SK-N-SH treated with all-trans-retinoic acid at 6 μM for 48 hours (cell line): ENCODE results near the gene ADAMTSL1.

Source experiments
- ATAC-seq: fragments of 200-7000 bp; cut with Tn5 transposase; 3 replicates; pipeline ENCODE4 v1.9.1; 2020; ENCODE audit warnings: mild to moderate bottlenecking, moderate library complexity
- ARNTL ChIP-seq: fragments of 450-650 bp; formaldehyde crosslinking; IDR thresholded peaks from 2 replicates; pipeline ENCODE4 v1.5.0; 2020; ENCODE audit warnings: low read depth, mild to moderate bottlenecking, moderate library complexity, borderline replicate concordance
- BACH2 ChIP-seq: fragments of 250-450 bp; sonication (Bioruptor Pico); IDR thresholded peaks from 2 replicates; pipeline ENCODE4 v1.9.0; 2021; ENCODE audit warnings: mild to moderate bottlenecking, borderline replicate concordance
- CREB5 ChIP-seq: fragments of 250-450 bp; sonication (Bioruptor Pico); IDR thresholded peaks from 2 replicates; pipeline ENCODE4 v1.5.1; 2020; ENCODE audit warnings: low read depth, mild to moderate bottlenecking, moderate library complexity
- CSDC2 ChIP-seq: fragments of 250-450 bp; sonication (Bioruptor Pico); IDR thresholded peaks from 2 replicates; pipeline ENCODE4 v1.5.0; 2020; ENCODE audit warnings: mild to moderate bottlenecking, moderate library complexity
- ESRRG ChIP-seq: fragments of 250-450 bp; sonication (Bioruptor Pico); IDR thresholded peaks from 2 replicates; pipeline ENCODE4 v1.6.1; 2021; ENCODE audit warnings: mild to moderate bottlenecking
- GLIS3 ChIP-seq: fragments of 250-450 bp; sonication (Bioruptor Pico); IDR thresholded peaks from 2 replicates; pipeline ENCODE4 v1.5.0; 2020; ENCODE audit warnings: mild to moderate bottlenecking, moderate library complexity
- ISL1 ChIP-seq: fragments of 250-450 bp; sonication (Bioruptor Pico); IDR thresholded peaks from 2 replicates; pipeline ENCODE4 v2.1.2; 2022; ENCODE audit warnings: mild to moderate bottlenecking, moderate library complexity
- OSR1 ChIP-seq: fragments of 250-450 bp; sonication (Bioruptor Pico); IDR thresholded peaks from 2 replicates; pipeline ENCODE4 v1.8.0; 2022; ENCODE audit warnings: moderate library complexity, mild to moderate bottlenecking, inconsistent platforms
- PATZ1 ChIP-seq: fragments of 250-450 bp; sonication (Bioruptor Pico); IDR thresholded peaks from 2 replicates; pipeline ENCODE4 v1.8.0; 2020; ENCODE audit warnings: mild to moderate bottlenecking, moderate library complexity, borderline replicate concordance
- POU6F1 ChIP-seq: fragments of 250-450 bp; sonication (Bioruptor Pico); IDR thresholded peaks from 2 replicates; pipeline ENCODE4 v1.8.0; 2021; ENCODE audit warnings: low read depth, mild to moderate bottlenecking, moderate library complexity, borderline replicate concordance
- PPARA ChIP-seq: fragments of 250-450 bp; sonication (Bioruptor Pico); IDR thresholded peaks from 2 replicates; pipeline ENCODE4 v1.5.0; 2020; ENCODE audit warnings: mild to moderate bottlenecking, borderline replicate concordance
- RARB ChIP-seq: fragments of 250-450 bp; sonication (Bioruptor Pico); IDR thresholded peaks from 2 replicates; pipeline ENCODE4 v1.8.0; 2021; ENCODE audit warnings: mild to moderate bottlenecking, moderate library complexity
- TCF4 ChIP-seq: fragments of 250-450 bp; sonication (Bioruptor Pico); IDR thresholded peaks from 2 replicates; pipeline ENCODE4 v1.8.0; 2021; ENCODE audit warnings: mild to moderate bottlenecking, moderate library complexity, borderline replicate concordance
- TOX ChIP-seq: fragments of 250-450 bp; sonication (Bioruptor Pico); IDR thresholded peaks from 2 replicates; pipeline ENCODE4 v1.8.0; 2021; ENCODE audit warnings: mild to moderate bottlenecking, moderate library complexity, borderline replicate concordance
- TSHZ2 ChIP-seq: fragments of 250-450 bp; sonication (Bioruptor Pico); IDR thresholded peaks from 2 replicates; pipeline ENCODE4 v1.5.0; 2020; ENCODE audit warnings: mild to moderate bottlenecking, moderate library complexity
- ZC3H10 ChIP-seq: fragments of 250-450 bp; sonication (Bioruptor Pico); IDR thresholded peaks from 2 replicates; pipeline ENCODE4 v1.5.1; 2021; ENCODE audit warnings: mild to moderate bottlenecking, moderate library complexity
- ZFP3 ChIP-seq: fragments of 250-450 bp; sonication (Bioruptor Pico); IDR thresholded peaks from 2 replicates; pipeline ENCODE4 v1.5.0; 2020; ENCODE audit warnings: mild to moderate bottlenecking, moderate library complexity
- ZFP30 ChIP-seq: fragments of 450-650 bp; formaldehyde crosslinking; IDR thresholded peaks from 2 replicates; pipeline ENCODE4 v1.5.0; 2022; ENCODE audit warnings: mild to moderate bottlenecking, moderate library complexity
- ZNF565 ChIP-seq: fragments of 450-650 bp; formaldehyde crosslinking; conservative IDR thresholded peaks from 2 replicates; pipeline ENCODE4 v1.5.0; 2020; ENCODE audit warnings: low read depth, mild to moderate bottlenecking, moderate library complexity
- ZNF70 ChIP-seq: fragments of 450-650 bp; formaldehyde crosslinking; IDR thresholded peaks from 2 replicates; pipeline ENCODE4 v1.5.0; 2020; ENCODE audit warnings: mild to moderate bottlenecking, moderate library complexity

ADAMTSL1 gene

DNA sequence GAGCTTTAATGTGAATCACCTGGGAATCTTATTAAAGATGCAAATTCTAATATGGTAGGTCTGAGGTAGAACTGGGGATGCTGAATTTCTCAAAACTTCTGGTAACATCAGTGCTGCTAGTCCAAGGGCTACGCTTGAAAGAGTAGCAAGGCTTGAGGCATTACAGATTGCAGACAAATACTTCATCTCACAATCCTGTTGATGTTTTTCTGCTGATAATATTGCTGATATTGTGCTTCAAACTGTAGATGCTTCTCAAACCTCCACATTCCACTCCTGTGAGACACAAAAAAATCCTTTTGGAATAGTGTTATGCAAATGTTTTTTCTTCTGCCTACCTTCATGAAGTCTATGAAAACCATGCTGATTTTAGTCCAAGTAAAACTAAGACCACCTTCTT, 419.5 kb downstream of the ADAMTSL1 start:
- ATAC-seq: no peak
- no peak for TF ChIP-seq ZNF565 (CRISPR knock-in tag)

DNA sequence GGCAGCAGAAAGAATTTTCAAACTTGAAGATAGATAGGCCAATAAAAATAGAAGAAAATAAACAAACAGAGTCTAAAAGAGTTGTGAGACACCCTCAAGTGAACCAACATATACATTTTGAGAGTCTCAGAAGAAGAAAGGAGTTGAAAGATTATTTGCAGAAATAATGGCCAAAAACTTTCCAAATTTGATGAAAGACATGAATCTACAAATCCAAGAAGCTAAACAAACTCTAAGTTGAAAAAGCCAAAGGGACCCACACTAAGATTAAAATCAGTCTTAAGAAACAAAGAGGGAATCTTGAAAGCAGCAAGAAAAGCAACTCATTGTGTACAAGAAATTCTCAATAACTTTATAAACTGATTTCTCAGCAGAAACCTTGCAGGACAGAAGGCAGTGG, 422.1 kb downstream of the ADAMTSL1 start:
- ATAC-seq: no peak
- TF ChIP-seq POU6F1 (CRISPR knock-in tag): no peak
- TF ChIP-seq TSHZ2: no peak
- no peak for TF ChIP-seq GLIS3
- TF ChIP-seq PPARA (CRISPR knock-in tag): no peak

DNA sequence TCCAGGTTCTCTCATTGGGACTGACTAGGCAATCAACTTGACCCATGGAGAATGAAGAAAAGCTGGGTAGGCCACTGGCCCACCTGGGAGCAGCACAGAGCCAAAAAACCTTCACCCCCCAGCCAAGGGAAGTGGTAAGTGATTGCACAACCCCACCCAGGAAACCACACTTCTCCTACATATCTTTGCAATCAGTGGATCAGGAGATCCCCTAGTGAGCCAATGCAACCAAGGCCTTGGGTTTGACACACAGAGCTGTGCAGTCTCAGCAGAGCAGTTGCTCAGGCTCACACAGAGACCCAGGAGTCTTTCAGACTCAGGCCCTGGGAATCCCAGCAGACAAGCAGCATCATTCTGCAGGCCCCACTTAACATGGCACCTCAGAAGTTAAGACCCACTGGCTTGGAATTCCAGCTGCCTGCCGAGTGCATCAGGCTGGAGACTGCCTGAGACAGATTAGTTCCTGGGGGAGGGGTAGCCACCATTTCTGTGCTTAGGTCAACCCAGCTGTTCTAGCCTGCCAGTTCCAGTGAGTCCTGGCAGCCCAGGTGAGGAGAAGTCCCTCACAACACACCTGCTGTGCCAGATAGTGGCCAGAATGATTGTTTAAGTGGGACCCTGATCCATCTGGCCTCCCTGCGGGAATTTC, 422.7 kb downstream of the ADAMTSL1 start:
- TF ChIP-seq TOX: no peak
- no peak for TF ChIP-seq BACH2 (CRISPR knock-in tag)
- TF ChIP-seq ZNF70: no peak
- TF ChIP-seq CREB5: no peak
- no peak for TF ChIP-seq GLIS3
- no peak for TF ChIP-seq CSDC2 (CRISPR knock-in tag)
- no peak for TF ChIP-seq TCF4
- TF ChIP-seq ZNF565 (CRISPR knock-in tag): no peak
- no peak for TF ChIP-seq PPARA (CRISPR knock-in tag)
- TF ChIP-seq ZC3H10 (CRISPR knock-in tag): no peak
- TF ChIP-seq ZFP30 (CRISPR knock-in tag): no peak
- TF ChIP-seq POU6F1 (CRISPR knock-in tag): no peak
- no peak for TF ChIP-seq TSHZ2
- TF ChIP-seq ESRRG (CRISPR knock-in tag): no peak
- TF ChIP-seq ARNTL (CRISPR knock-in tag): no peak
- no peak for TF ChIP-seq ZFP3 (CRISPR knock-in tag)
- TF ChIP-seq ISL1: no peak
- TF ChIP-seq OSR1 (CRISPR knock-in tag): no peak
- no peak for ATAC-seq

- no peak for ATAC-seq
- no peak for TF ChIP-seq CREB5
- no peak for TF ChIP-seq ARNTL (CRISPR knock-in tag)
- TF ChIP-seq PPARA (CRISPR knock-in tag): no peak
- no peak for TF ChIP-seq RARB (CRISPR knock-in tag)
- no peak for TF ChIP-seq PATZ1 (CRISPR knock-in tag)
- TF ChIP-seq POU6F1 (CRISPR knock-in tag): no peak
- no peak for TF ChIP-seq CSDC2 (CRISPR knock-in tag)
- no peak for TF ChIP-seq GLIS3
These were observed 429.5 kb downstream of the ADAMTSL1 start for GRCh38 chr9:18903450-18903849.
